WTC11 (cell line): ENCODE measurements around the gene COX19. TPM values are rescaled to one million over a fixed set of nuclear protein-coding genes. Genes with fewer than 3 reads are reported as not detected.

Experiments
- ATAC-seq: fragments of 200-7000 bp; cut with Tn5 transposase; 2 replicates; pipeline ENCODE4 v1.10.0; 2021; ENCODE audit warnings: mild to moderate bottlenecking, moderate library complexity
- CTCF ChIA-PET: fragments of 300-600 bp; sonication (Branson Sonifier 250); formaldehyde crosslinking; loops from one replicate; lab custom pipeline; 2021; ENCODE audit warnings: antibody characterized with exemption; lab: Charles Lee
- POLR2A ChIA-PET: fragments of 350-600 bp; sonication (Branson Sonifier 250); formaldehyde crosslinking; loops from one replicate; lab custom pipeline; 2021; ENCODE audit warnings: antibody characterized with exemption; lab: Charles Lee
- DNase-seq: peaks from one replicate; pipeline ENCODE4 v3.0.0; 2021; ENCODE audit warnings: low spot score
- H3K27ac Mint-ChIP-seq: 2 replicates; pipeline ENCODE4 v1.8.0; 2021; ENCODE audit warnings: mixed read lengths
- H3K27me3 Mint-ChIP-seq: 2 replicates; pipeline ENCODE4 v1.8.0; 2021; ENCODE audit warnings: low read depth, mild to moderate bottlenecking, moderate library complexity, mixed read lengths
- H3K36me3 Mint-ChIP-seq: 2 replicates; pipeline ENCODE4 v1.8.0; 2021; ENCODE audit warnings: mixed read lengths
- H3K4me1 Mint-ChIP-seq: 2 replicates; pipeline ENCODE4 v1.8.0; 2022; ENCODE audit warnings: mixed read lengths
- H3K4me3 Mint-ChIP-seq: 2 replicates; pipeline ENCODE4 v1.8.0; 2021; ENCODE audit warnings: mild to moderate bottlenecking, moderate library complexity, mixed read lengths
- H3K9me3 Mint-ChIP-seq: 2 replicates; pipeline ENCODE4 v1.8.0; 2021; ENCODE audit warnings: mixed read lengths
- CREM ChIP-seq: sonication (generic); formaldehyde crosslinking; IDR thresholded peaks from 2 replicates; pipeline ENCODE4 v1.8.1; 2022; ENCODE audit warnings: mild to moderate bottlenecking, missing genetic modification reagents, moderate library complexity
- FOXK1 ChIP-seq: sonication (generic); formaldehyde crosslinking; IDR thresholded peaks from 2 replicates; pipeline ENCODE4 v1.8.0; 2022; ENCODE audit warnings: mild to moderate bottlenecking, moderate library complexity, missing genetic modification reagents
- GTF2I ChIP-seq: fragments of 250-450 bp; sonication (Bioruptor Pico); conservative IDR thresholded peaks from 2 replicates; pipeline ENCODE4 v1.4.0; 2021; ENCODE audit warnings: mild to moderate bottlenecking
- NFE2L1 ChIP-seq: sonication (generic); formaldehyde crosslinking; IDR thresholded peaks from 2 replicates; pipeline ENCODE4 v1.8.1; 2023; ENCODE audit warnings: missing genetic modification reagents
- NR1H2 ChIP-seq: sonication (generic); formaldehyde crosslinking; IDR thresholded peaks from 2 replicates; pipeline ENCODE4 v1.9.0; 2021; ENCODE audit warnings: mild to moderate bottlenecking, moderate library complexity, missing genetic modification reagents
- PRRX2 ChIP-seq: fragments of 250-450 bp; sonication (Bioruptor Pico); IDR thresholded peaks from 2 replicates; pipeline ENCODE4 v1.8.0; 2021; ENCODE audit warnings: mild to moderate bottlenecking
- SMAD3 ChIP-seq: sonication (generic); formaldehyde crosslinking; IDR thresholded peaks from 2 replicates; pipeline ENCODE4 v1.8.0; 2022; ENCODE audit warnings: missing genetic modification reagents, mild to moderate bottlenecking, borderline replicate concordance
- SMAD4 ChIP-seq: sonication (generic); formaldehyde crosslinking; IDR thresholded peaks from 2 replicates; pipeline ENCODE4 v1.8.0; 2022; ENCODE audit warnings: mild to moderate bottlenecking, missing genetic modification reagents
- TEAD1 ChIP-seq: sonication (generic); formaldehyde crosslinking; IDR thresholded peaks from 2 replicates; pipeline ENCODE4 v1.8.0; 2022; ENCODE audit warnings: mild to moderate bottlenecking, missing genetic modification reagents
- TP53 ChIP-seq: sonication (generic); formaldehyde crosslinking; IDR thresholded peaks from 2 replicates; pipeline ENCODE4 v1.8.1; 2023; ENCODE audit warnings: mild to moderate bottlenecking, missing genetic modification reagents
- ZBTB21 ChIP-seq: sonication (generic); formaldehyde crosslinking; IDR thresholded peaks from 2 replicates; pipeline ENCODE4 v1.8.1; 2023; ENCODE audit warnings: mild to moderate bottlenecking, missing genetic modification reagents, borderline replicate concordance
- ZNF396 ChIP-seq: fragments of 250-450 bp; sonication (Bioruptor Pico); IDR thresholded peaks from 2 replicates; pipeline ENCODE4 v1.8.0; 2021; ENCODE audit warnings: mild to moderate bottlenecking, moderate library complexity, borderline replicate concordance
- total RNA-seq: library from RNA; stranded (reverse); gene quantifications from 3 replicates; pipeline ENCODE4 v1.2.3, GENCODE V29; 2021
- TF ChIP-seq, protein P1 (sequence below): sonication (generic); formaldehyde crosslinking; IDR thresholded peaks from 2 replicates; pipeline ENCODE4 v1.8.1; 2022; ENCODE audit warnings: low read depth, missing genetic modification reagents, borderline replicate concordance
- TF ChIP-seq, protein P2 (sequence below): fragments of 250-450 bp; sonication (Bioruptor Pico); IDR thresholded peaks from 2 replicates; pipeline ENCODE4 v1.9.0; 2021; ENCODE audit warnings: moderate library complexity, mild to moderate bottlenecking, inconsistent platforms, borderline replicate concordance
- TF ChIP-seq, protein P3 (sequence below): sonication (generic); formaldehyde crosslinking; IDR thresholded peaks from 2 replicates; pipeline ENCODE4 v1.8.0; 2022; ENCODE audit warnings: mild to moderate bottlenecking, missing genetic modification reagents
- TF ChIP-seq, protein P4 (sequence below): sonication (generic); formaldehyde crosslinking; IDR thresholded peaks from 2 replicates; pipeline ENCODE4 v1.8.0; 2022; ENCODE audit warnings: mild to moderate bottlenecking, missing genetic modification reagents
- TF ChIP-seq, protein P5 (sequence below): sonication (generic); formaldehyde crosslinking; IDR thresholded peaks from 2 replicates; pipeline ENCODE4 v1.8.1; 2022; ENCODE audit warnings: missing genetic modification reagents, borderline replicate concordance
- TF ChIP-seq, protein P6 (sequence below): sonication (generic); formaldehyde crosslinking; IDR thresholded peaks from 2 replicates; pipeline ENCODE4 v1.8.0; 2023; ENCODE audit warnings: missing genetic modification reagents
- TF ChIP-seq, protein P7 (sequence below): sonication (generic); formaldehyde crosslinking; conservative IDR thresholded peaks from 2 replicates; pipeline ENCODE4 v1.8.1; 2022; ENCODE audit warnings: mild to moderate bottlenecking, missing genetic modification reagents
- TF ChIP-seq, protein P8 (sequence below): sonication (generic); formaldehyde crosslinking; IDR thresholded peaks from 2 replicates; pipeline ENCODE4 v1.8.1; 2022; ENCODE audit warnings: mild to moderate bottlenecking, moderate library complexity, missing genetic modification reagents
- TF ChIP-seq, protein P9 (sequence below): sonication (generic); formaldehyde crosslinking; IDR thresholded peaks from 2 replicates; pipeline ENCODE4 v1.8.1; 2023; ENCODE audit warnings: mild to moderate bottlenecking, missing genetic modification reagents

COX19 gene
- total RNA-seq, 1 experiment from 2014 or later, result 13.2 TPM

DNA sequence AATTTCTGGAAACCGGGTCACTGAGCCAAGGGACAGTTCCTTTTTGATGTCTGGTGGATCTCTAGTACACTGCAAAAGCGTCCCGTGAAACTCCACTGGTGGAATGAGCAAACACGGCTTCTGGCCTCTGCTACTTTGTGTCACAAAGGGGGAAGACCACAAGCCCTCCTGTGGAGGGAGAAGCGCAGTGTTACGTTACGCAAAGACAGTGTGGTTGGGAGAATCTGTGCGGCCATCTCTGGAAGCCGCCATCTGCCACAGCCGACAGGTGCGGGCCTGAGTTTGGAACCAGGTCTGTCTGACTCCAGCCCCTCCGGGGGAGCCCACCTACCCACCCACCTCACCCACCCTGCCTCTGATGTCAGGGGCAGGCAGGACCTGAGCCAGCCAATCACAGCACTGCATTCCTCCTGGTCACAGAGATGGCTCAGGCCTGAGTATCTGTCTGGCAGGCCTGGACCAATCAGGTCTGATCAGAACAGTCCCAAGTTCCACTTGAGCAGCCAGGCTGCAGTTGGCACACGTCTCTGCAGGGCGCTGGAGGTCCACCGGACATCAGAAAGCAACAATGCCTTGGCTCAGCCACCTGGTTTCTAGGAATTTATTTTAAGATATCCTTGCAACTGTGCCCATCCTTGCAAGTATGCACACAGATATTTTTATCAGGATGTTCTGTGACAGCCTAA lies 4.7 kb upstream of the COX19 start:
- ATAC-seq, result peak; percentile 56
- TF ChIP-seq, protein P1, sequence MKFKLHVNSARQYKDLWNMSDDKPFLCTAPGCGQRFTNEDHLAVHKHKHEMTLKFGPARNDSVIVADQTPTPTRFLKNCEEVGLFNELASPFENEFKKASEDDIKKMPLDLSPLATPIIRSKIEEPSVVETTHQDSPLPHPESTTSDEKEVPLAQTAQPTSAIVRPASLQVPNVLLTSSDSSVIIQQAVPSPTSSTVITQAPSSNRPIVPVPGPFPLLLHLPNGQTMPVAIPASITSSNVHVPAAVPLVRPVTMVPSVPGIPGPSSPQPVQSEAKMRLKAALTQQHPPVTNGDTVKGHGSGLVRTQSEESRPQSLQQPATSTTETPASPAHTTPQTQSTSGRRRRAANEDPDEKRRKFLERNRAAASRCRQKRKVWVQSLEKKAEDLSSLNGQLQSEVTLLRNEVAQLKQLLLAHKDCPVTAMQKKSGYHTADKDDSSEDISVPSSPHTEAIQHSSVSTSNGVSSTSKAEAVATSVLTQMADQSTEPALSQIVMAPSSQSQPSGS (CRISPR knock-in tag), result no peak
- no peak for TF ChIP-seq NFE2L1 (CRISPR knock-in tag)
- no peak for TF ChIP-seq SMAD4 (CRISPR knock-in tag)
- TF ChIP-seq TEAD1, result no peak
- 0 out of 2 replicates have a peak overlapping the region, but pooled peaks have one; percentile 9 for H3K27ac Mint-ChIP-seq
- peaks cover 2% of the 10 kb centered on the region; the same call in 1 of the 2 replicates for H3K4me1 Mint-ChIP-seq
- POLR2A ChIA-PET, result interaction anchor here (0.7 kb wide), 1 partner anchor 9 kb away, joined by 4 read pairs; no protein-coding TSS in a partner anchor
- no peak overlapping the region for H3K4me3 Mint-ChIP-seq
- CTCF ChIA-PET, result interaction anchor here (3.1 kb wide), 1 partner anchor 13 kb away, joined by 29 read pairs; no protein-coding TSS in a partner anchor
- no peaks in the 10 kb centered on the region for H3K36me3 Mint-ChIP-seq
- DNase-seq, result no peak
- peaks cover 2% of the 10 kb centered on the region; the same call in 1 of the 2 replicates for H3K27me3 Mint-ChIP-seq
- no peaks in the 10 kb centered on the region for H3K9me3 Mint-ChIP-seq

DNA sequence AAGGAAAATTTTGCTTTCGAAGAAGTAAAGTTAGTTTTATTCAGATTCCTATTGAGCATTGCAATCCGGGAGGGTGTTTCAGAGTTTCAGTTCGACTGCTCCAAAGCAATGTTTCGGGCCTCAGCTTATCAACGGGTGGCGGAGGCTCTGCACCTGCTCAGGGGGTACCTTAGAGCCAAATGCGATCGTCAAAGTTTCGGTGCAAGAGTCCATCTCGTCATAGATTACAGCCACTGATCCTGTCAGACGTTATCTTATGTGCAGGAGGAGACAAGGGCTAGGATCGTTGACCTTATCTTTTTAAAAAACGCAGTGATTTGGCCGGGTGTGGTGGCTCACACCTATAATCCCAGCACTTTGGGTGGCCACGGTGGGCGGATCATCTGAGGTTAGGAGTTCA lies 3.8 kb upstream of the COX19 start:
- no peak for DNase-seq
- ChIA-PET CTCF (interaction anchor here (0.9 to 1.1 kb wide), 2 partner anchors 14 to 204 kb away, joined by 4 to 6 read pairs; no protein-coding TSS in a partner anchor), POLR2A (no interaction called here)
- Mint-ChIP-seq H3K4me3 (no peak overlapping the region), H3K27ac (no peak overlapping the region), H3K4me1 (peaks cover 5% of the 10 kb centered on the region), H3K36me3 (no peaks in the 10 kb centered on the region), H3K27me3 (peaks cover 2% of the 10 kb centered on the region; the same call in 1 of the 2 replicates), H3K9me3 (no peaks in the 10 kb centered on the region)
- no peak for ATAC-seq
- TF ChIP-seq, protein P2, sequence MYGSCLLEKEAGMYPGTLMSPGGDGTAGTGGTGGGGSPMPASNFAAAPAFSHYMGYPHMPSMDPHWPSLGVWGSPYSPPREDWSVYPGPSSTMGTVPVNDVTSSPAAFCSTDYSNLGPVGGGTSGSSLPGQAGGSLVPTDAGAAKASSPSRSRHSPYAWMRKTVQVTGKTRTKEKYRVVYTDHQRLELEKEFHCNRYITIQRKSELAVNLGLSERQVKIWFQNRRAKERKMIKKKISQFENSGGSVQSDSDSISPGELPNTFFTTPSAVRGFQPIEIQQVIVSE (CRISPR knock-in tag), result no peak
- TF ChIP-seq, protein P3, sequence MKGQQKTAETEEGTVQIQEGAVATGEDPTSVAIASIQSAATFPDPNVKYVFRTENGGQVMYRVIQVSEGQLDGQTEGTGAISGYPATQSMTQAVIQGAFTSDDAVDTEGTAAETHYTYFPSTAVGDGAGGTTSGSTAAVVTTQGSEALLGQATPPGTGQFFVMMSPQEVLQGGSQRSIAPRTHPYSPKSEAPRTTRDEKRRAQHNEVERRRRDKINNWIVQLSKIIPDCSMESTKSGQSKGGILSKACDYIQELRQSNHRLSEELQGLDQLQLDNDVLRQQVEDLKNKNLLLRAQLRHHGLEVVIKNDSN (CRISPR knock-in tag), result no peak
- no peak for TF ChIP-seq NR1H2 (CRISPR knock-in tag)
- TF ChIP-seq GTF2I (CRISPR knock-in tag), result no peak
- TF ChIP-seq TP53 (CRISPR knock-in tag), result no peak
- no peak for TF ChIP-seq SMAD3 (CRISPR knock-in tag)
- TF ChIP-seq, protein P4, sequence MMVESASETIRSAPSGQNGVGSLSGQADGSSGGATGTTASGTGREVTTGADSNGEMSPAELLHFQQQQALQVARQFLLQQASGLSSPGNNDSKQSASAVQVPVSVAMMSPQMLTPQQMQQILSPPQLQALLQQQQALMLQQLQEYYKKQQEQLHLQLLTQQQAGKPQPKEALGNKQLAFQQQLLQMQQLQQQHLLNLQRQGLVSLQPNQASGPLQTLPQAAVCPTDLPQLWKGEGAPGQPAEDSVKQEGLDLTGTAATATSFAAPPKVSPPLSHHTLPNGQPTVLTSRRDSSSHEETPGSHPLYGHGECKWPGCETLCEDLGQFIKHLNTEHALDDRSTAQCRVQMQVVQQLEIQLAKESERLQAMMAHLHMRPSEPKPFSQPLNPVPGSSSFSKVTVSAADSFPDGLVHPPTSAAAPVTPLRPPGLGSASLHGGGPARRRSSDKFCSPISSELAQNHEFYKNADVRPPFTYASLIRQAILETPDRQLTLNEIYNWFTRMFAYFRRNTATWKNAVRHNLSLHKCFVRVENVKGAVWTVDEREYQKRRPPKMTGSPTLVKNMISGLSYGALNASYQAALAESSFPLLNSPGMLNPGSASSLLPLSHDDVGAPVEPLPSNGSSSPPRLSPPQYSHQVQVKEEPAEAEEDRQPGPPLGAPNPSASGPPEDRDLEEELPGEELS (CRISPR knock-in tag), result no peak
- TF ChIP-seq PRRX2, result no peak
- TF ChIP-seq, protein P5, sequence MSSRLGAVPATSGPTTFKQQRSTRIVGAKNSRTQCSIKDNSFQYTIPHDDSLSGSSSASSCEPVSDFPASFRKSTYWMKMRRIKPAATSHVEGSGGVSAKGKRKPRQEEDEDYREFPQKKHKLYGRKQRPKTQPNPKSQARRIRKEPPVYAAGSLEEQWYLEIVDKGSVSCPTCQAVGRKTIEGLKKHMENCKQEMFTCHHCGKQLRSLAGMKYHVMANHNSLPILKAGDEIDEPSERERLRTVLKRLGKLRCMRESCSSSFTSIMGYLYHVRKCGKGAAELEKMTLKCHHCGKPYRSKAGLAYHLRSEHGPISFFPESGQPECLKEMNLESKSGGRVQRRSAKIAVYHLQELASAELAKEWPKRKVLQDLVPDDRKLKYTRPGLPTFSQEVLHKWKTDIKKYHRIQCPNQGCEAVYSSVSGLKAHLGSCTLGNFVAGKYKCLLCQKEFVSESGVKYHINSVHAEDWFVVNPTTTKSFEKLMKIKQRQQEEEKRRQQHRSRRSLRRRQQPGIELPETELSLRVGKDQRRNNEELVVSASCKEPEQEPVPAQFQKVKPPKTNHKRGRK (CRISPR knock-in tag), result no peak
- TF ChIP-seq, protein P6, sequence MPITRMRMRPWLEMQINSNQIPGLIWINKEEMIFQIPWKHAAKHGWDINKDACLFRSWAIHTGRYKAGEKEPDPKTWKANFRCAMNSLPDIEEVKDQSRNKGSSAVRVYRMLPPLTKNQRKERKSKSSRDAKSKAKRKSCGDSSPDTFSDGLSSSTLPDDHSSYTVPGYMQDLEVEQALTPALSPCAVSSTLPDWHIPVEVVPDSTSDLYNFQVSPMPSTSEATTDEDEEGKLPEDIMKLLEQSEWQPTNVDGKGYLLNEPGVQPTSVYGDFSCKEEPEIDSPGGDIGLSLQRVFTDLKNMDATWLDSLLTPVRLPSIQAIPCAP (CRISPR knock-in tag), result no peak
- no peak for TF ChIP-seq ZNF396 (CRISPR knock-in tag)
- TF ChIP-seq, protein P7, sequence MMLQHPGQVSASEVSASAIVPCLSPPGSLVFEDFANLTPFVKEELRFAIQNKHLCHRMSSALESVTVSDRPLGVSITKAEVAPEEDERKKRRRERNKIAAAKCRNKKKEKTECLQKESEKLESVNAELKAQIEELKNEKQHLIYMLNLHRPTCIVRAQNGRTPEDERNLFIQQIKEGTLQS, result no peak
- TF ChIP-seq, protein P8, sequence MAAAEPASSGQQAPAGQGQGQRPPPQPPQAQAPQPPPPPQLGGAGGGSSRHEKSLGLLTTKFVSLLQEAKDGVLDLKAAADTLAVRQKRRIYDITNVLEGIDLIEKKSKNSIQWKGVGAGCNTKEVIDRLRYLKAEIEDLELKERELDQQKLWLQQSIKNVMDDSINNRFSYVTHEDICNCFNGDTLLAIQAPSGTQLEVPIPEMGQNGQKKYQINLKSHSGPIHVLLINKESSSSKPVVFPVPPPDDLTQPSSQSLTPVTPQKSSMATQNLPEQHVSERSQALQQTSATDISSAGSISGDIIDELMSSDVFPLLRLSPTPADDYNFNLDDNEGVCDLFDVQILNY (CRISPR knock-in tag), result no peak
- TF ChIP-seq, protein P9, sequence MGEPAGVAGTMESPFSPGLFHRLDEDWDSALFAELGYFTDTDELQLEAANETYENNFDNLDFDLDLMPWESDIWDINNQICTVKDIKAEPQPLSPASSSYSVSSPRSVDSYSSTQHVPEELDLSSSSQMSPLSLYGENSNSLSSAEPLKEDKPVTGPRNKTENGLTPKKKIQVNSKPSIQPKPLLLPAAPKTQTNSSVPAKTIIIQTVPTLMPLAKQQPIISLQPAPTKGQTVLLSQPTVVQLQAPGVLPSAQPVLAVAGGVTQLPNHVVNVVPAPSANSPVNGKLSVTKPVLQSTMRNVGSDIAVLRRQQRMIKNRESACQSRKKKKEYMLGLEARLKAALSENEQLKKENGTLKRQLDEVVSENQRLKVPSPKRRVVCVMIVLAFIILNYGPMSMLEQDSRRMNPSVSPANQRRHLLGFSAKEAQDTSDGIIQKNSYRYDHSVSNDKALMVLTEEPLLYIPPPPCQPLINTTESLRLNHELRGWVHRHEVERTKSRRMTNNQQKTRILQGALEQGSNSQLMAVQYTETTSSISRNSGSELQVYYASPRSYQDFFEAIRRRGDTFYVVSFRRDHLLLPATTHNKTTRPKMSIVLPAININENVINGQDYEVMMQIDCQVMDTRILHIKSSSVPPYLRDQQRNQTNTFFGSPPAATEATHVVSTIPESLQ, result no peak
- TF ChIP-seq CREM (CRISPR knock-in tag), result no peak
- TF ChIP-seq ZBTB21 (CRISPR knock-in tag), result no peak
- no peak for TF ChIP-seq FOXK1 (CRISPR knock-in tag)
